K562 (cell line): Measurements from ENCODE around the gene PBX2. TPM values are rescaled to one million over a fixed set of nuclear protein-coding genes. Genes with fewer than 3 reads are reported as not detected.

Experiments
- ATAC-seq: fragments of 200-7000 bp; cut with Tn5 transposase; 3 replicates; pipeline ENCODE4 v1.9.1; 2020; ENCODE audit warnings: moderate library complexity
- BruUV-seq: library from RNA; stranded (reverse); fragments of 400-500 nt; replicated peaks from 2 replicates; lab custom pipeline; 2021; lab: Mats Ljungman, UMichigan
- CTCF ChIA-PET: fragments of 300-600 bp; formaldehyde crosslinking; extraction: SDS; loops from one replicate; lab custom pipeline; 2021; ENCODE audit warnings: low intra/inter-chr PET ratio; lab: Yijun Ruan, JAX
- POLR2A ChIA-PET: fragments of 300-600, 350-650 bp; sonication (Branson Sonifier 250); formaldehyde crosslinking; extraction: SDS; loops from one replicate; lab custom pipeline; 2021; ENCODE audit warnings: antibody characterized with exemption, inconsistent platforms; lab: Yijun Ruan, JAX
- DNase-seq, 4 experiments: peaks; one replicate each; pipeline versions ENCODE4 v3.0.0 to v3.0.0-alpha.2; 2011 to 2018; ENCODE audit warnings: low spot score in 3 of 4, mixed read lengths in 3 of 4; ENCODE audit errors: extremely low read depth in 1 of 4
- FAIRE-seq: peaks from 2 replicates; lab custom pipeline; 2011; peaks lifted over from hg19 to GRCh38; lab: Jason Lieb, UNC
- H2AFZ ChIP-seq: 2 replicates; pipeline ENCODE4 v1.6.0; 2011; ENCODE audit warnings: low read depth, low read length, control low read depth, inconsistent platforms
- H3K27ac ChIP-seq: fragments of 200-600 bp; 3 replicates; pipeline ENCODE4 v1.8.0; 2011; ENCODE audit warnings: low read depth, mild to moderate bottlenecking, control low read depth, inconsistent platforms, low read length, moderate library complexity, mixed read lengths; ENCODE audit errors: extremely low read depth
- H3K27me3 ChIP-seq, 2 experiments: fragments of 300-600 bp in 1 of 2; 2 replicates in 1 of 2; 3 replicates in 1 of 2; pipeline versions ENCODE4 v1.6.0 to v1.8.0; 2011; ENCODE audit warnings: inconsistent platforms in 2 of 2, low read length in 2 of 2, mild to moderate bottlenecking in 1 of 2, mixed read lengths in 1 of 2, moderate library complexity in 1 of 2; ENCODE audit not compliant: control insufficient read depth in 2 of 2, insufficient read depth in 2 of 2
- H3K36me3 ChIP-seq: fragments of 300-600 bp; 3 replicates; pipeline ENCODE4 v1.8.0; 2011; ENCODE audit warnings: mild to moderate bottlenecking, low read length, inconsistent platforms; ENCODE audit not compliant: control insufficient read depth, insufficient read depth
- H3K4me1 ChIP-seq, 2 experiments: fragments of 200-600 bp in 1 of 2; replicated peaks in 1 of 2; 2 replicates in 1 of 2; 3 replicates in 1 of 2; pipeline versions ENCODE4 v1.5.1 to v1.8.0; 2011; ENCODE audit warnings: inconsistent platforms in 2 of 2, low read length in 2 of 2, mild to moderate bottlenecking in 1 of 2, mixed read lengths in 1 of 2, moderate library complexity in 1 of 2; ENCODE audit not compliant: control insufficient read depth in 2 of 2, insufficient read depth in 2 of 2
- H3K4me2 ChIP-seq: 2 replicates; pipeline ENCODE4 v1.6.1; 2011; ENCODE audit warnings: low read length, control low read depth, inconsistent platforms, mixed read lengths; ENCODE audit not compliant: insufficient read depth
- H3K4me3 ChIP-seq: fragments of 200-600 bp; sonication (generic), shearing (Covaris generic); 2 replicates; pipeline ENCODE4 v1.5.1; 2016; ENCODE audit warnings: control low read depth, inconsistent platforms
- H3K79me2 ChIP-seq: fragments of 200-600 bp; 3 replicates; pipeline ENCODE4 v1.8.0; 2011; ENCODE audit warnings: low read length, inconsistent platforms; ENCODE audit not compliant: control insufficient read depth, insufficient read depth
- H3K9ac ChIP-seq, 2 experiments: 2 replicates each; pipeline versions ENCODE4 v1.6.0 to v1.6.1; 2011; ENCODE audit warnings: low read depth in 2 of 2, low read length in 2 of 2, control low read depth in 1 of 2, inconsistent platforms in 1 of 2, mild to moderate bottlenecking in 1 of 2, mixed read lengths in 1 of 2; ENCODE audit not compliant: insufficient read depth in 1 of 2
- H3K9me1 ChIP-seq: one replicate; pipeline ENCODE4 v1.6.0; 2011; ENCODE audit warnings: inconsistent platforms, mild to moderate bottlenecking, low read length, moderate library complexity; ENCODE audit not compliant: control insufficient read depth, insufficient read depth
- H3K9me3 ChIP-seq: replicated peaks from 2 replicates; pipeline ENCODE4 v1.5.1; 2011; ENCODE audit warnings: low read depth, low read length, inconsistent platforms; ENCODE audit not compliant: control insufficient read depth, insufficient read depth
- H4K20me1 ChIP-seq: replicated peaks from 2 replicates; pipeline ENCODE4 v1.6.1; 2011; ENCODE audit warnings: low read length, inconsistent platforms, mixed read lengths; ENCODE audit not compliant: control insufficient read depth, insufficient read depth
- ADNP ChIP-seq: fragments of 200-800 bp; sonication (Bioruptor generic); IDR thresholded peaks from 2 replicates; pipeline ENCODE4 v1.6.1; 2016; ENCODE audit warnings: missing genetic modification characterization, missing compliant biosample characterization
- ARNT ChIP-seq, 2 experiments: fragments of 450-650 bp; IDR thresholded peaks; 2 replicates each; pipeline ENCODE4 v1.6.1; 2016; ENCODE audit warnings: mild to moderate bottlenecking in 1 of 2
- CBFA2T3 ChIP-seq: fragments of 450-650 bp; IDR thresholded peaks from 2 replicates; pipeline ENCODE4 v1.6.1; 2017
- CREB3 ChIP-seq: fragments of 450-650 bp; conservative IDR thresholded peaks from 2 replicates; pipeline ENCODE4 v1.6.1; 2016; ENCODE audit warnings: missing genetic modification characterization, low read depth, mild to moderate bottlenecking, missing compliant biosample characterization, moderate library complexity
- CTBP1 ChIP-seq: fragments of 450-650 bp; IDR thresholded peaks from 2 replicates; pipeline ENCODE4 v1.6.1; 2016; ENCODE audit warnings: borderline replicate concordance
- DPF2 ChIP-seq: fragments of 450-650 bp; IDR thresholded peaks from 2 replicates; pipeline ENCODE4 v1.6.1; 2016
- HINFP ChIP-seq: fragments of 450-650 bp; conservative IDR thresholded peaks from 2 replicates; pipeline ENCODE4 v1.6.1; 2016; ENCODE audit warnings: missing genetic modification characterization, low read depth, mild to moderate bottlenecking, control low read depth, missing compliant biosample characterization
- L3MBTL2 ChIP-seq: fragments of 450-650 bp; IDR thresholded peaks from 2 replicates; pipeline ENCODE4 v1.6.1; 2016; ENCODE audit warnings: mild to moderate bottlenecking, moderate library complexity
- NFE2L1 ChIP-seq: fragments of 450-650 bp; IDR thresholded peaks from 2 replicates; pipeline ENCODE4 v1.6.1; 2016; ENCODE audit warnings: missing genetic modification characterization, low read depth, mild to moderate bottlenecking, missing compliant biosample characterization, moderate library complexity, borderline replicate concordance
- TEAD1 ChIP-seq, 2 experiments: fragments of 450-650 bp in 1 of 2; sonication (generic) in 1 of 2; formaldehyde crosslinking; IDR thresholded peaks; 2 replicates each; pipeline versions ENCODE4 v1.4.0 to v1.8.0; 2020 to 2022; ENCODE audit warnings: mild to moderate bottlenecking in 2 of 2, missing genetic modification reagents in 1 of 2
- ZBTB7A ChIP-seq: IDR thresholded peaks from 2 replicates; pipeline ENCODE4 v1.6.1; 2011; ENCODE audit warnings: low read depth, mild to moderate bottlenecking, low read length, moderate library complexity, borderline replicate concordance; ENCODE audit not compliant: control insufficient read depth
- ZNF766 ChIP-seq: fragments of 200-800 bp; sonication (Bioruptor generic); conservative IDR thresholded peaks from 2 replicates; pipeline ENCODE4 v1.6.1; 2016; ENCODE audit warnings: missing genetic modification characterization, missing compliant biosample characterization
- WGBS: fragments of 100-300 bp; shearing (Covaris generic); methylation state at CpG from one replicate; pipeline ENCODE4 v1.1.6; 2016; ENCODE audit warnings: low coverage, mixed read lengths; ENCODE audit not compliant: insufficient coverage; ENCODE audit errors: missing lambda C conversion rate; 5-methylcytosine and 5-hydroxymethylcytosine counted together
- in situ Hi-C: fragments of 300-500 bp; cut with MboI; formaldehyde crosslinking; loops from 4 replicates; pipeline ENCODE4 v1.15.0; 2018; ENCODE audit warnings: inconsistent platforms, mixed read lengths
- intact Hi-C: fragments of 100-400 bp; cut with micrococcal nuclease; formaldehyde crosslinking; loops from 2 replicates; pipeline ENCODE4 v1.14.2; 2022
- polyA plus RNA-seq, 8 experiments: library from polyadenylated mRNA; depleted of rRNA in 4 of 8; stranded (reverse) in 5 of 8; unstranded in 3 of 8; fragments of >200 nt; fragmentation: Nextera tagmentation in 2 of 8; fragmentation: Illumina TruSeq in 1 of 8; extraction: Ambion mirVana in 2 of 8; extraction: Trizol in 1 of 8; gene quantifications; 2 replicates each; pipeline versions ENCODE4 v1.2.1 to v1.2.3, GENCODE V29; 2011 to 2014; ENCODE audit warnings: inconsistent platforms in 1 of 8, missing spikeins in 1 of 8
- total RNA-seq, 7 experiments: library from RNA; depleted of rRNA in 6 of 7; stranded (reverse); fragments of >200 nt in 6 of 7; fragmentation: Illumina TruSeq in 2 of 7; extraction: Trizol in 2 of 7; gene quantifications; 2 replicates each; pipeline versions ENCODE4 v1.2.1 to v1.2.3, GENCODE V29; 2011 to 2021; ENCODE audit warnings: low replicate concordance in 1 of 7

PBX2 gene
- total and polyA plus RNA-seq, 9 of the 15 experiments (the other 6 are each of a cell fraction or from before 2014, with no cell fraction given) = 1.9 to 134 (median 62.5) TPM

- POLR2A ChIA-PET = no interaction called here
- no peaks in the 10 kb centered on the region for H3K9me3 ChIP-seq
- H3K4me3 ChIP-seq = no peak overlapping the region
- ATAC-seq = peak; percentile 67
- DNase-seq = peak in 3 of 4 experiments; percentile 47 to 73 (median 56)
- intact Hi-C loops = no loop called here
- H3K9ac ChIP-seq = no peak overlapping the region
- peaks cover 8 to 16% of the 10 kb centered on the region in 2 experiments; a peak in 4 of 5 replicates for H3K4me1 ChIP-seq
- CTCF ChIA-PET = no interaction called here
- H4K20me1 ChIP-seq = no peaks in the 10 kb centered on the region; the same call in 1 of the 2 replicates
- peak overlapping the region; percentile 57 for H2AFZ ChIP-seq
- no peak overlapping the region for H3K4me2 ChIP-seq
- peak; percentile 61 for FAIRE-seq
- H3K79me2 ChIP-seq = no peaks in the 10 kb centered on the region
- no peak overlapping the region for H3K27ac ChIP-seq
- H3K27me3 ChIP-seq = peaks cover 12 to 39% of the 10 kb centered on the region in 2 experiments; a peak in 4 of 5 replicates
- no peaks in the 10 kb centered on the region for H3K9me1 ChIP-seq
- in situ Hi-C loops = no loop called here
- H3K36me3 ChIP-seq = no peaks in the 10 kb centered on the region
- BruUV-seq = no TSS peak
- WGBS = under 1% methylated on average over 10 of the region's 10 CpGs
- TF ChIP-seq DPF2 = 0 out of 2 replicates have a peak, but pooled peaks have one; percentile 17
- no peak for TF ChIP-seq NFE2L1 (tag)
- peak; percentile 55 for TF ChIP-seq L3MBTL2
- peak; percentile 44; the same call in 1 of the 2 replicates for TF ChIP-seq CBFA2T3
- peak in 1 of 2 experiments; percentile 50; a peak in 1 of 4 replicates for TF ChIP-seq TEAD1 (CRISPR knock-in tag; IDR thresholded peaks at IDR 0.05)
- 0 out of 2 replicates have a peak, but pooled peaks have one; percentile 37 for TF ChIP-seq ADNP (tag)
- TF ChIP-seq CREB3 (tag) = peak; percentile 68; the same call in 1 of the 2 replicates
- no peak for TF ChIP-seq ZBTB7A
- TF ChIP-seq HINFP (tag) = 0 out of 2 replicates have a peak, but pooled peaks have one; percentile 20
- TF ChIP-seq ZNF766 = peak; percentile 76
- TF ChIP-seq CTBP1 = peak; percentile 30; the same call in 1 of the 2 replicates
- TF ChIP-seq ARNT (IDR thresholded peaks at IDR 0.05) = no peak
These were observed 26.3 kb upstream of the PBX2 start for GRCh38 chr6:32216285-32216684.
